HG02870 (cell line): Measurements from ENCODE around the gene LSM2.

ENCODE experiments used
- ATAC-seq: cut with Tn5 transposase; IDR thresholded peaks from one replicate; pipeline ENCODE4 v1.9.1; 2021; ENCODE audit warnings: mild to moderate bottlenecking, moderate library complexity; ENCODE audit not compliant: unreplicated experiment

The LSM2 gene

DNA sequence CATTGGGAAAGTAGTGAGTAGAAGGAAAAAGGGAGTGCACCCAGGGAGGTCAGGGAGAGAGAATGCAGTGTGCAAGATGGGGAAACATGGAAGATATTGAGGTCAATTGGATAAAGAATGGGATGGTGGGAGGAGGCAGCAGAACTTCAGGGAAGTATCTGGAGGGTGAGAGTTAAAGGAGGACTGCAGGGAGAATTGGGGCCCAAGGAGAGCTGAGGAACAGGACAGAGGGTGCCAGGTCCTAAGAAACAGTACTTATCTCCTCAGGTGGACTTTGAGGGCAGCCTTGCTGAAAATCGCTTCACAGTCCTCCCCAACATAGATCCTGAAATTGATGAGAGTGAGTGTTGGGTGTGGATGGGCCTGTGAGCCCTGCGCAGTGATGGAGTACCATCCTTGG is 48.5 kb downstream of the LSM2 start:
- no peak for ATAC-seq

DNA sequence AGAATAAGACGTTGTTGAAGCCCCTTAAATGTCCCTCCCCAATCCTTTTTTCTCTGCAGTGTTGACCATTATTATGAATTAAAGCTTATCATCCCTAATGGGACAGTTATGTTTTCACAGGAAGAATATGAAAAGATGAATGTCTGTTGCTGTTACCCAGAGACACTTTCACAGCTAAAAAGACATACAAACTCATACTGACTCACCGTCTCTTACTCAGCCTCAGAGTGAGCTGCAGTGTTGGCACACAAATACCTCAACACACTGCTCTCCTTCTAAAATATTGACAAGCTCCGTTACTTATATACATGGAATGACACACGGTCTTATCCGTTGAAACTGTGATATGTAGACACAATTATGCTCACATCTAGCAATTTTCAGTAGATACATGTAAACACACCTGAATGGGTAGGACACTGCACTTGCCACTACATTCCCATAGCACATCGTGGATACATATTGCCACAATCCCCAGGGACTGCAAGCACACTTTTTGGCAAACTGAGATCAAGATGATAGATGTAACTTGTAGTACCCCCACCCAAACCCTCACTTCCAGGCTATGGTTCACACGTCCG is 53.9 kb downstream of the LSM2 start:
- no peak for ATAC-seq

GRCh38 chr6:31750411-31751022 is 56.2 kb downstream of the LSM2 start:
- no peak for ATAC-seq

GRCh38 chr6:31749301-31750036 is 57.3 kb downstream of the LSM2 start:
- ATAC-seq = no peak
